Trophoblast cell (in vitro differentiated cells and primary cell): ENCODE results near the gene RFC1.
A peak's percentile ranks its signal among the peaks of the same experiment; 100 is the strongest.

Source experiments
- DNase-seq, 2 donors: peaks; one replicate each; pipeline ENCODE4 v3.0.0-alpha.2; 2016
- H2AFZ ChIP-seq: 2 replicates; pipeline ENCODE4 v1.6.1; 2013; ENCODE audit warnings: low read length, moderate library complexity, mild to moderate bottlenecking; ENCODE audit not compliant: insufficient read depth, poor library complexity
- H2AK5ac ChIP-seq: 2 replicates; pipeline ENCODE4 v1.6.1; 2013; ENCODE audit warnings: mild to moderate bottlenecking, low read length
- H2BK120ac ChIP-seq: 2 replicates; pipeline ENCODE4 v1.6.1; 2013; ENCODE audit warnings: low read length, mild to moderate bottlenecking, moderate library complexity; ENCODE audit not compliant: insufficient read depth, poor library complexity
- H2BK12ac ChIP-seq: 2 replicates; pipeline ENCODE4 v1.6.1; 2013; ENCODE audit warnings: mild to moderate bottlenecking, low read length, moderate library complexity
- H2BK5ac ChIP-seq: 2 replicates; pipeline ENCODE4 v1.6.1; 2013; ENCODE audit warnings: low read length, low read depth, moderate library complexity, mild to moderate bottlenecking; ENCODE audit not compliant: poor library complexity
- H3K14ac ChIP-seq: 2 replicates; pipeline ENCODE4 v1.6.1; 2013; ENCODE audit warnings: mild to moderate bottlenecking, low read length
- H3K18ac ChIP-seq: 2 replicates; pipeline ENCODE4 v1.6.1; 2013; ENCODE audit warnings: mild to moderate bottlenecking, low read length
- H3K23ac ChIP-seq: 2 replicates; pipeline ENCODE4 v1.6.1; 2013; ENCODE audit warnings: low read length
- H3K27ac ChIP-seq: 2 replicates; pipeline ENCODE4 v1.5.1; 2013; ENCODE audit warnings: low read depth, mild to moderate bottlenecking, inconsistent platforms, low read length, moderate library complexity
- H3K27me3 ChIP-seq: 2 replicates; pipeline ENCODE4 v1.6.1; 2013; ENCODE audit warnings: inconsistent platforms, mild to moderate bottlenecking, low read length, moderate library complexity; ENCODE audit not compliant: insufficient read depth
- H3K36me3 ChIP-seq, 2 experiments: 1 replicate in 1 of 2; 2 replicates in 1 of 2; pipeline ENCODE4 v1.6.1; 2013; ENCODE audit warnings: low read length in 2 of 2, mild to moderate bottlenecking in 2 of 2, moderate library complexity in 1 of 2; ENCODE audit not compliant: insufficient read depth in 2 of 2, control insufficient read depth in 1 of 2
- H3K4ac ChIP-seq: 2 replicates; pipeline ENCODE4 v1.6.1; 2013; ENCODE audit warnings: low read depth, mild to moderate bottlenecking, low read length, moderate library complexity
- H3K4me1 ChIP-seq, 2 experiments: 1 replicate in 1 of 2; 2 replicates in 1 of 2; pipeline ENCODE4 v1.6.1; 2013; ENCODE audit warnings: low read length in 2 of 2, mild to moderate bottlenecking in 2 of 2, moderate library complexity in 1 of 2; ENCODE audit not compliant: insufficient read depth in 2 of 2, control insufficient read depth in 1 of 2
- H3K4me2 ChIP-seq: 2 replicates; pipeline ENCODE4 v1.6.1; 2013; ENCODE audit warnings: inconsistent platforms, mild to moderate bottlenecking, low read length, moderate library complexity
- H3K4me3 ChIP-seq: 2 replicates; pipeline ENCODE4 v1.5.1; 2013; ENCODE audit warnings: mild to moderate bottlenecking, low read depth, low read length, inconsistent platforms
- H3K79me1 ChIP-seq: one replicate; pipeline ENCODE4 v1.6.1; 2013; ENCODE audit warnings: low read length
- H3K79me2 ChIP-seq: 2 replicates; pipeline ENCODE4 v1.6.1; 2013; ENCODE audit warnings: low read length, mild to moderate bottlenecking; ENCODE audit not compliant: control insufficient read depth, insufficient read depth, poor library complexity
- H3K9ac ChIP-seq: 2 replicates; pipeline ENCODE4 v1.6.1; 2013; ENCODE audit warnings: mild to moderate bottlenecking, low read length
- H3K9me3 ChIP-seq: 2 replicates; pipeline ENCODE4 v1.6.1; 2013; ENCODE audit warnings: low read depth, mild to moderate bottlenecking, control low read depth, inconsistent platforms, low read length; ENCODE audit not compliant: insufficient read depth
- H4K12ac ChIP-seq: 2 replicates; pipeline ENCODE4 v1.6.1; 2013; ENCODE audit warnings: low read depth, mild to moderate bottlenecking, low read length, moderate library complexity
- H4K8ac ChIP-seq: 2 replicates; pipeline ENCODE4 v1.6.1; 2013; ENCODE audit warnings: low read depth, mild to moderate bottlenecking, low read length, moderate library complexity
- H4K91ac ChIP-seq: one replicate; pipeline ENCODE4 v1.6.1; 2013; ENCODE audit warnings: low read depth, mild to moderate bottlenecking, low read length, moderate library complexity
- WGBS: extraction: QIAGEN DNeasy Blood & Tissue Kit; methylation state at CpG from one replicate; pipeline ENCODE4 v1.1.7; 2013; ENCODE audit warnings: missing lambda C conversion rate; ENCODE audit not compliant: insufficient read length, insufficient coverage; ENCODE audit errors: extremely low coverage; 5-methylcytosine and 5-hydroxymethylcytosine counted together

Gene RFC1

GRCh38 chr4:39348371-39349315 is 17.5 kb downstream of the RFC1 start:
- Histone ChIP-seq H3K27me3 (no peaks in the 10 kb centered on the region), H3K27ac (no peak overlapping the region), H3K4me2 (no peak overlapping the region), H3K79me1 (no peaks in the 10 kb centered on the region), H3K14ac (no peak overlapping the region), H3K79me2 (no peaks in the 10 kb centered on the region), H3K4me1 (peaks cover 0 to 2% of the 10 kb centered on the region in 2 experiments), H2AK5ac (no peak overlapping the region), H2AFZ (no peak overlapping the region), H3K9me3 (no peaks in the 10 kb centered on the region), H2BK12ac (peak overlapping the region; percentile 58), H2BK5ac (no peak overlapping the region), H2BK120ac (no peak overlapping the region), H3K9ac (no peak overlapping the region), H3K4me3 (no peak overlapping the region), H3K18ac (peak overlapping the region; percentile 65), H3K36me3 (peaks cover 6 to 10% of the 10 kb centered on the region in 2 experiments), H3K23ac (no peak overlapping the region), H4K91ac (peak overlapping the region; percentile 4), H4K8ac (peak overlapping the region; percentile 15), H4K12ac (no peak overlapping the region), H3K4ac (no peak overlapping the region)
- WGBS, result no CpG with 5 or more reads among the region's 4 CpGs
- peak; percentile 19 to 90 for DNase-seq

GRCh38 chr4:39346856-39347519 is 19.2 kb downstream of the RFC1 start:
- H4K12ac ChIP-seq, result no peak overlapping the region
- H3K9ac ChIP-seq, result no peak overlapping the region
- H3K27ac ChIP-seq, result no peak overlapping the region
- no peak for DNase-seq
- no peak overlapping the region for H2BK12ac ChIP-seq
- no peak overlapping the region for H2AK5ac ChIP-seq
- WGBS, result no CpG with 5 or more reads among the region's 3 CpGs
- H3K4me1 ChIP-seq, result peaks cover 0 to 2% of the 10 kb centered on the region in 2 experiments
- H3K14ac ChIP-seq, result no peak overlapping the region
- H3K23ac ChIP-seq, result no peak overlapping the region
- no peaks in the 10 kb centered on the region for H3K9me3 ChIP-seq
- H3K36me3 ChIP-seq, result peaks cover 6 to 11% of the 10 kb centered on the region in 2 experiments
- H4K91ac ChIP-seq, result no peak overlapping the region
- no peak overlapping the region for H4K8ac ChIP-seq
- H2BK5ac ChIP-seq, result no peak overlapping the region
- no peak overlapping the region for H3K4me2 ChIP-seq
- H3K4ac ChIP-seq, result no peak overlapping the region
- H3K79me1 ChIP-seq, result no peaks in the 10 kb centered on the region
- H3K18ac ChIP-seq, result no peak overlapping the region
- no peak overlapping the region for H2BK120ac ChIP-seq
- H3K79me2 ChIP-seq, result no peaks in the 10 kb centered on the region
- H3K27me3 ChIP-seq, result no peaks in the 10 kb centered on the region
- no peak overlapping the region for H2AFZ ChIP-seq
- no peak overlapping the region for H3K4me3 ChIP-seq

- H3K4me2 ChIP-seq, result no peak overlapping the region
- no peak overlapping the region for H2BK120ac ChIP-seq
- no peaks in the 10 kb centered on the region for H3K79me1 ChIP-seq
- no peak overlapping the region for H3K23ac ChIP-seq
- H3K18ac ChIP-seq, result no peak overlapping the region
- H3K4me3 ChIP-seq, result no peak overlapping the region
- no peak overlapping the region for H3K14ac ChIP-seq
- no peak overlapping the region for H3K4ac ChIP-seq
- H4K91ac ChIP-seq, result no peak overlapping the region
- DNase-seq, result no peak
- H3K27ac ChIP-seq, result no peak overlapping the region
- H3K79me2 ChIP-seq, result no peaks in the 10 kb centered on the region
- peaks cover 1 to 6% of the 10 kb centered on the region in 2 experiments for H3K36me3 ChIP-seq
- no peak overlapping the region for H4K12ac ChIP-seq
- no peaks in the 10 kb centered on the region for H3K27me3 ChIP-seq
- no peak overlapping the region for H2AK5ac ChIP-seq
- no peak overlapping the region for H2AFZ ChIP-seq
- no peak overlapping the region for H2BK5ac ChIP-seq
- H4K8ac ChIP-seq, result no peak overlapping the region
- no peaks in the 10 kb centered on the region for H3K4me1 ChIP-seq
- no peaks in the 10 kb centered on the region for H3K9me3 ChIP-seq
- 100% methylated on average over 1 of the region's 7 CpGs for WGBS
- no peak overlapping the region for H3K9ac ChIP-seq
- H2BK12ac ChIP-seq, result no peak overlapping the region
Measured at GRCh38 chr4:39342731-39343130, 23.4 kb downstream of the RFC1 start.

- Histone ChIP-seq H4K8ac (no peak overlapping the region), H2BK120ac (no peak overlapping the region), H2AFZ (no peak overlapping the region), H4K91ac (no peak overlapping the region), H3K4me1 (no peaks in the 10 kb centered on the region), H3K9me3 (no peaks in the 10 kb centered on the region), H3K23ac (no peak overlapping the region), H3K79me1 (no peaks in the 10 kb centered on the region), H3K27me3 (no peaks in the 10 kb centered on the region), H2AK5ac (no peak overlapping the region), H3K27ac (no peak overlapping the region), H3K18ac (no peak overlapping the region), H3K4me3 (no peak overlapping the region), H4K12ac (no peak overlapping the region), H3K14ac (no peak overlapping the region), H2BK12ac (no peak overlapping the region), H3K9ac (no peak overlapping the region), H3K4me2 (no peak overlapping the region), H3K4ac (no peak overlapping the region), H3K36me3 (peaks cover 1 to 6% of the 10 kb centered on the region in 2 experiments), H2BK5ac (no peak overlapping the region), H3K79me2 (no peaks in the 10 kb centered on the region)
- no CpG with 5 or more reads among the region's 8 CpGs for WGBS
- no peak for DNase-seq
Measured at GRCh38 chr4:39341075-39341725, 25.0 kb downstream of the RFC1 start.
